ENCODE data around the gene B3GALT5. TPM values are rescaled to one million over a fixed set of nuclear protein-coding genes. Genes with fewer than 3 reads are reported as not detected.

B3GALT5 gene
- total RNA-seq, 1 donor from 2014 or later: 0.25 TPM

DNA sequence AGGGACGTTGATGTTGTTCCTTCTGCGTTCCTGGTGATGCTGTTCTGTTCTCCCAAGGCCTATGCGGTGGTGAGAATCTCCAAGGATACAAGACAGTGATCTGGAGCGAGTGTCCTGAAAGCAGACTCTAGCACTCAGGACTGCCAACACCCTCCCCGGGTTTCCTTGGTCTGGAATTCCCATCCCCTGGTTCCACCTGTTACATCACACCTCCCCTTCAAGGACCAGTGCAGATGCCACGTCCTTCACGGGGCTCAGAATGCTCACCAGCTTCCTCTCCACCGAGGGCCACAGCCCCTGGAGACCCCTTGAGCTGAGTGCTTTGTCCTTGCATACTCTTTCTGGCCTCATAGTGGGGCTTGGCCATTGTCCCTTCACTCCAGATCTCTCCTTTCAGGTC is 43.5 kb downstream of the B3GALT5 start:
- DNase-seq: no peak
- Mint-ChIP-seq H3K9me3 (ENCODE audit: unreplicated experiment) (no peaks in the 10 kb centered on the region), H3K4me3 (ENCODE audit: unreplicated experiment) (no peak overlapping the region), H3K27me3 (ENCODE audit: unreplicated experiment) (peaks cover 3% of the 10 kb centered on the region), H3K36me3 (ENCODE audit: unreplicated experiment) (peaks cover 12% of the 10 kb centered on the region), H3K4me1 (ENCODE audit: low read depth, unreplicated experiment) (peaks cover 5% of the 10 kb centered on the region), H3K27ac (ENCODE audit: unreplicated experiment) (no peak overlapping the region)
- TF ChIP-seq CTCF (IDR thresholded peaks at IDR 0.05; ENCODE audit: partially characterized antibody, unreplicated experiment): no peak

- peaks cover 12% of the 10 kb centered on the region for H3K36me3 Mint-ChIP-seq (ENCODE audit: unreplicated experiment)
- peaks cover 3% of the 10 kb centered on the region for H3K27me3 Mint-ChIP-seq (ENCODE audit: unreplicated experiment)
- peaks cover 5% of the 10 kb centered on the region for H3K4me1 Mint-ChIP-seq (ENCODE audit: low read depth, unreplicated experiment)
- H3K27ac Mint-ChIP-seq (ENCODE audit: unreplicated experiment): no peak overlapping the region
- DNase-seq: no peak
- H3K9me3 Mint-ChIP-seq (ENCODE audit: unreplicated experiment): no peaks in the 10 kb centered on the region
- TF ChIP-seq CTCF (IDR thresholded peaks at IDR 0.05; ENCODE audit: partially characterized antibody, unreplicated experiment): no peak
- H3K4me3 Mint-ChIP-seq (ENCODE audit: unreplicated experiment): no peak overlapping the region
Observed at GRCh38 chr21:39657091-39657689, 44.5 kb downstream of the B3GALT5 start.

DNA sequence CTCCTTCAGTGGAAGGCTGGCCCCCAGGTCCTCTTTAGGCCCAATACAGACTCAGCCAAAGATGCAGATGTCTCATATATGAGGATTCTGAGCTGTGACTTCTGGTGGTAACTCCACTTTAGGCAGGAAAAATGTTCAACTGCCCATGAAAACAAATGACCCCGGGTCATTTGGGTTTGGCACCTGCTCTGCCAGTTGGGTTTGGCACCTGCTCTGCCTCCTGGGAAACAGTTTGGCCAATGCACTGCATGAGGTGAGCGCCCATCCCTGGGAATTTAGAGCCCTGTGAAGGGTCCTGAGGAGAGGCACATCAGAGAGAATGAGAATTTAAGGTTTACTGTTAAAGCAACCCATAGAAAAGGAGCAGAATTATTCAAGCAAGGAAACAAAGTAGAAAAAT is 45.3 kb downstream of the B3GALT5 start:
- Mint-ChIP-seq H3K36me3 (ENCODE audit: unreplicated experiment) (peaks cover 12% of the 10 kb centered on the region), H3K27ac (ENCODE audit: unreplicated experiment) (no peak overlapping the region)

DNA sequence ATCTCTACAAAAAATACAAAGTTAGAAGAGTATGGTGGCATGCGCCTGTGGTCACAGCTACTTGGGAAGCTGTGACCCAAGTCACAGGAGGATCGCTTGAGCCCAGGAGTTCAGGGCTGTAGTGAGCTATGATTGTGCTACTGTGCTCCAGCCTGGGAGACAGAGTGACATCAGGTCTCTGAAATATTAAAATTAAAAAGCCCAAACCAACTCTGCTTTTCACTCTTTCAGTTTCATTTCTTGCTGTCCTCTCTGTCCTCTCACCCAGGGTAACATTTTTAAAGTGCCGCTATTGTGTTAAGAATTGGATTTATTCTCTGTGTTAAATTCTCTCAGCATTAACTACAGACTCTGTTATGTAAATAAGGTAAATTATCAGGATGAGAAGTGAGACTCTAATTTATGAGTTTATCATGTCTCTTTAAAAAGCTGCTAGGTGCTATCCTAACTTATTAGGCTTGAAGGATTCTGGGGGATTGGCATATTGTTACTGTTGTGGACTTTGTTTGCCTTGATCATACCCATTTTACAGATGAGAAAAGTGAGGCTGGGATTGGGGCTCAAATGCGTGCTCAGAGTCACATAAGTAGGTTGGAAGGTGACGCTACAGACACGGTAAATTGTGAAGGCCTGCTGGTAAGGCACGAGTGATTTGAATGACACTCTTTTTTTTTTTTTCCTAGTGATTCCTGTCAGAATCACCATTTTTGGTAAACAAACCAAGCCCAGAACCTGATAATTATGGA is 46.5 kb downstream of the B3GALT5 start:
- peaks cover 5% of the 10 kb centered on the region for H3K4me1 Mint-ChIP-seq (ENCODE audit: low read depth, unreplicated experiment)
- H3K27ac Mint-ChIP-seq (ENCODE audit: unreplicated experiment): no peak overlapping the region
- no peak for DNase-seq
- H3K9me3 Mint-ChIP-seq (ENCODE audit: unreplicated experiment): peaks cover 1% of the 10 kb centered on the region
- peaks cover 8% of the 10 kb centered on the region for H3K36me3 Mint-ChIP-seq (ENCODE audit: unreplicated experiment)
- no peak for TF ChIP-seq CTCF (IDR thresholded peaks at IDR 0.05; ENCODE audit: partially characterized antibody, unreplicated experiment)
- no peak overlapping the region for H3K4me3 Mint-ChIP-seq (ENCODE audit: unreplicated experiment)
- H3K27me3 Mint-ChIP-seq (ENCODE audit: unreplicated experiment): peaks cover 3% of the 10 kb centered on the region

More for the DNA sequence above, 45.3 kb downstream of the B3GALT5 start:
- H3K9me3 Mint-ChIP-seq (ENCODE audit: unreplicated experiment): no peaks in the 10 kb centered on the region
- no peak for TF ChIP-seq CTCF (IDR thresholded peaks at IDR 0.05; ENCODE audit: partially characterized antibody, unreplicated experiment)
- H3K27me3 Mint-ChIP-seq (ENCODE audit: unreplicated experiment): peaks cover 3% of the 10 kb centered on the region
- H3K4me3 Mint-ChIP-seq (ENCODE audit: unreplicated experiment): no peak overlapping the region
- H3K4me1 Mint-ChIP-seq (ENCODE audit: low read depth, unreplicated experiment): peaks cover 5% of the 10 kb centered on the region
- DNase-seq: no peak

Measured in glutamatergic neuron (in vitro differentiated cells).